Choroid plexus epithelial cell (primary cell): Measurements from ENCODE around the gene NPTXR.

Experiments
- DNase-seq: peaks from one replicate; pipeline ENCODE4 v3.0.0-alpha.2; 2010; ENCODE audit warnings: low read depth
- H3K4me3 ChIP-seq: 2 replicates; pipeline ENCODE4 v1.5.1; 2011; ENCODE audit warnings: low read depth, mild to moderate bottlenecking, control low read depth, low read length, moderate library complexity
- CTCF ChIP-seq: conservative IDR thresholded peaks from 2 replicates; pipeline ENCODE4 v1.5.1; 2011; ENCODE audit warnings: low read depth, mild to moderate bottlenecking, control low read depth, inconsistent platforms, low read length, moderate library complexity

The NPTXR gene

DNA sequence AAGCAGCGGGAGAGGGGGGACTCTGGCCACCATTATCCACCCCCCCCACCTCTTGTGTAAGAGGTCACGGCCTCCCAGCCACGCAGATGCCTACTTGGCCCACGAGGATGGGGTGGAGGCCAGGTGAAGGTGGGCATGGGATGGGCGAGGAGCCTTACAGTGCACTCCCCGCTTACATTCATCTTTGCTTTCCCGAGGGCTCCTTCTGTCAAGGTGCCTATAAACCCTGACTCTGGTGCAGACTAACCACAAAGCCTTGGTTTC, 13.1 kb downstream of the NPTXR start:
- no peak overlapping the region for H3K4me3 ChIP-seq
- TF ChIP-seq CTCF = no peak
- DNase-seq = no peak

GRCh38 chr22:38830026-38830844, 13.6 kb downstream of the NPTXR start:
- DNase-seq = no peak
- H3K4me3 ChIP-seq = no peak overlapping the region
- TF ChIP-seq CTCF = no peak

DNA sequence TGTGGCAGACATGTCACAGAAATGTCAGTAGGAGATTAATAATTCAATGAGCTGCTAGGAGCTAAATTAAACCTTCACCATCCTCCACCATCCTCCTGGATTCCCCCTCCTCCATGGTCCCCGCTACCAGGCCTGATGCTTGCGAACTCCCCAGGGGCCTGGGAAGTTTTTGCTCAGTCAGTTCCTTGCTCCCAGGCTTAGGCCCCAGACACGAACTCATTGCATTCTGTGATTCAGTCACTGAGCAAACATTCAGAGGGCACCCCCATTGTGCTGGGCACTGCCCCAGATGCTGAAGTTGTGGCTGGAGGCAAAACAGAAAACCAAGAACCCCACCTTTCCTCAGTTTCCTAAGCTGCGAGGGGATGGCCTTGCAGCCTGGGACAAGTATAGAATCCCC, 14.3 kb downstream of the NPTXR start:
- TF ChIP-seq CTCF = no peak
- DNase-seq = no peak
- no peak overlapping the region for H3K4me3 ChIP-seq

DNA sequence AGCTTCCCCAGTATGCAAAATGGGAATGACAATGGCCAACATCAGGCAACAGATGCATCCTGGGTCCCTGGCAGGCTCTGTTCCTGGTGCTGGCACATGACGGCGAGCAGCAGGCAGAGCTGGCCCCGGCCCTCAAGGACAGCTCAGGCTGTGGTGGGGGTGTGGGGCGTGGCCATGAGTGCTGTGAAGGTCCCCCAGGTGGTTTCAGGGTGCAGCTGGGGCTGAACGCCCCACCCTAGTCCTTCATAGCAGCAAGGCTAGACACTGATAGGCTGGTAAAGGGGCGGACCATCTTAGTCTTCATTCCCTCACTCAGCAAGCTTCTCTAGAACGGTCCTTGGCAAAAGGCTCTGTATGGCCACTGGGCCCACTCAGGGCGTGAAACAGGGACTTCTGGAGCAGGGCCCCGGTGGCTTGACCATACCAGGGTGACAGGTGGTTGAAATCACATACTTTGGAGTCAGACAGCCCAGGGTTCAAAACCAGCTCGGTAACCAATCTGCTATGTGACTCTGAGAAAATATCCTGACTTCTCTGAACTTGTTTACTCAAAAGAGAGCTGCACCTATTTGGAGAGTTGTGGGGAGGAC, 15.1 kb downstream of the NPTXR start:
- H3K4me3 ChIP-seq = no peak overlapping the region
- no peak for TF ChIP-seq CTCF
- DNase-seq = no peak

DNA sequence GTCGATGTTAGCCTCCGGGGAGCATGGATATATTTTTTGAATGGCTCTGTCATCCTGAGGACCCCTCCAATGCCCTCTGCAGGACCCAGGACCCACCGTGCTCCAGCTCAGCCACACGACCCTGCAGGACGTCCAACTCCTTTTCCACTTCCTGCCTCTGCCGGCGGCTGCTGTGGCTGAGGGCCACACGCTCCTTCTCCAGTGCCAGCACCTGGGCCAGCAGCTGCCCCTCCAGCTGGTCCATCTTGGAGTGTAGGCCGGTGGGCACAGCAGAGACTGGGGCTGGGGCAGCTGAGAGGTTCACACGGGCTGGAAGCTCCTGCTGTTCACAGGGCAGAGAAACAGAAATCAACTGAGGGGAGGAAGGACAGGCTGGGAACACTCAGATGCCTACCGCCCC, 15.6 kb downstream of the NPTXR start:
- TF ChIP-seq CTCF = no peak
- no peak overlapping the region for H3K4me3 ChIP-seq
- DNase-seq = no peak

DNA sequence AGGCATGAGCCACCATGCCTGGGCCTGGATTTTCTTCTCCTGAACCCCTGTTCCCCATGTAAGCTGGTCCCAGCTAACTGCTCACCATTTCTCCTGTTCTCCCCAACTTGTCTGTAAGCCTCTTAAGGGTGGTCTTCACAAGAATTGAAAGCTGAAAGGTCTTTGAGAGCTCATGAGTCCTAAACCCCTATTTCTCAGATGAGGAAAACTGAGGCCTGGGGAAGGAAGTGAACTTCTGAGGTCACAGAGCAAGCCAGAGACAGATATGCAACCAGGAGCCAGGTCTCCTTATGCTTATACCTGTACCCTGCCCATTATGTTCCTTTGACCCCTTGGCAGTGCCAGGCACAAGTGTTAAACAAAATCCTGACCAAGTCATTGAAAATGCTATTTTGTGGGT, 16.3 kb downstream of the NPTXR start:
- no peak for TF ChIP-seq CTCF
- no peak overlapping the region for H3K4me3 ChIP-seq
- DNase-seq = no peak

GRCh38 chr22:38826801-38827200, 17.0 kb downstream of the NPTXR start:
- no peak for TF ChIP-seq CTCF
- DNase-seq = no peak
- H3K4me3 ChIP-seq = no peak overlapping the region
